ENCODE measurements around the gene SMYD4.

SMYD4 gene

DNA sequence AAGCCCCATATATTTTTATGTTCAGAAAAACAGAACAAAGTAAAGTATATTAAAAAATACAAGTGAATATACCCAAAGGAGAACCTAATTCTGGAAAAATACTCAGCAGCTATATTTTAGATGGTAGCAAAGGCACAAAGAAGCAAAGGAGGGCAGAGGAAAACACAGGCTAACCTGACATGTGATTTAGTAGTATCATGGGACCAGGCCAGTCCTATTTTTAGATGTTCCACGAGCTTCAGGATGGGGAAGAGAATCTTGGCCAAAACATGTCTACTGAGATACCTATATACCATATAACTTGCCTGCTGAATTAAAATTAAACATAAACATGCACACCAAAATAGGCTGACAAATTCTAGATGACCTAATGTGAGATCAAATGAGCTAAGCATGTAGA, 32.9 kb downstream of the SMYD4 start:
- TF ChIP-seq, protein P1, sequence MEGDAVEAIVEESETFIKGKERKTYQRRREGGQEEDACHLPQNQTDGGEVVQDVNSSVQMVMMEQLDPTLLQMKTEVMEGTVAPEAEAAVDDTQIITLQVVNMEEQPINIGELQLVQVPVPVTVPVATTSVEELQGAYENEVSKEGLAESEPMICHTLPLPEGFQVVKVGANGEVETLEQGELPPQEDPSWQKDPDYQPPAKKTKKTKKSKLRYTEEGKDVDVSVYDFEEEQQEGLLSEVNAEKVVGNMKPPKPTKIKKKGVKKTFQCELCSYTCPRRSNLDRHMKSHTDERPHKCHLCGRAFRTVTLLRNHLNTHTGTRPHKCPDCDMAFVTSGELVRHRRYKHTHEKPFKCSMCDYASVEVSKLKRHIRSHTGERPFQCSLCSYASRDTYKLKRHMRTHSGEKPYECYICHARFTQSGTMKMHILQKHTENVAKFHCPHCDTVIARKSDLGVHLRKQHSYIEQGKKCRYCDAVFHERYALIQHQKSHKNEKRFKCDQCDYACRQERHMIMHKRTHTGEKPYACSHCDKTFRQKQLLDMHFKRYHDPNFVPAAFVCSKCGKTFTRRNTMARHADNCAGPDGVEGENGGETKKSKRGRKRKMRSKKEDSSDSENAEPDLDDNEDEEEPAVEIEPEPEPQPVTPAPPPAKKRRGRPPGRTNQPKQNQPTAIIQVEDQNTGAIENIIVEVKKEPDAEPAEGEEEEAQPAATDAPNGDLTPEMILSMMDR (IDR thresholded peaks at IDR 0.05; ENCODE audit: low read length, missing control alignments), result no peak
- no peak overlapping the region for H3K4me3 ChIP-seq (replicated peaks; ENCODE audit: low read depth, low read length)
- DNase-seq (ENCODE audit: low read depth), result peak; percentile 34

DNA sequence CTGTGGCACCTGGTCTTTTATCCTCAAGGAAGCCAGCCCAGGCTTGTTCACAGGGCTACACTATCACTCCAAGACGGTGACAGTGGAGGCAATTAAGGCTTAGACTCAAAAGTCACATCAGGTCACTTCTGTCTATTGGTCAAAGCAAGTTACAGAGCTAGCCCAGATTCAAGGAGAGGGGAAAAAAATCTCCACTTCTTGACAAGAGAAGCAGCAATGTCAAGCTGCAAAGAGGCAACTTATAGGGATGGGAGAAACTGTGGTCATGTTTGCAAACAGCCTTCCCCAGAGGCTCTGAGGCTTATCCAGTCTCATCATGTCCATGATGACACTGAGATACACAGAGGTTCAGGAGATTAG, 36.3 kb downstream of the SMYD4 start:
- H3K4me3 ChIP-seq (replicated peaks; ENCODE audit: low read depth, low read length), result no peak overlapping the region
- no peak for DNase-seq (ENCODE audit: low read depth)
- TF ChIP-seq, protein P1 (IDR thresholded peaks at IDR 0.05; ENCODE audit: low read length, missing control alignments), result no peak

DNA sequence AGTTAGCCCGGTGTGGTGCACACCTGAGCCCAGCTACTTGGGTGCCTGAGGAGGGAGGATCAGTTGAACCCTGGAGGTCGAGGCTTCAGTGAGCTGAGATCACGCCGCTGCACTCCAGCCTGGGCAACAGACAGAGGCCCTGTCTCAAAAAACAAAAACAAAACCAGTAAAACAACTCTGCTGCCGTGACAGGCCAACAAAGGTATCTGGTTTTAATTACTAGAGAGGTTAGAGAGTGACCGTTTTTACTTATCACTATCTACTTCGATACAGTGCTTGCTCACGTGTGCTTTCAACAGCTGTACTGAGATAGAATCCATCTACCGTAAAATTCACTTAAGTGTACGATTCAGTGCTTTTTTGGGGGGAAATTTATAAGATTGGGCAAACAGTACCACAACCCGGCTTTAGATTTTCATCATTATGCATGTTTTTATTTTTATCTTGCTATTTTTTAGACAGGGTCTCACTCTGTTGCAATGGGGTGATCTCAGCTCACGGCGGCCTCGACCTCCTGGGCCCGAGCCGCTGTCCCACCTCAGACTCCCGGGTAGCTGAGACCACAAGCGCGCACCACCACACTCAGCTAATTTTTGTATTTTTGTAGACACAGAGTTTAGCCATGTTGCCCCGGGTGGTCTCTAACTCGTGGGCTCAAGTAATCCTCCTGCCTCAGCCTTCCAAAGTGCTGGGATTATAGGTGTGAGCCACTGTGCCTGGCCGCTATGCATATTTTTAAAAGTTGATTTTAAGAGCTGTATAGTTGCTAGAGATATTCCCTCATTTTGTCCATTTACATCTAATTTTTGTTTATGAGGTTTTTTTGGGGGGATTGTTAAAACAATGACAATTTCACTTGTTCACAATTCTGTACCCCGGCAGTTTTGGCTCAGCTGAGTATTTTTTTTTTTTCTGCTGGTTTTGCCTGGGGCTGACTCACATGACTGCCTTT, 36.9 kb downstream of the SMYD4 start:
- no peak for DNase-seq (ENCODE audit: low read depth)
- TF ChIP-seq, protein P1 (IDR thresholded peaks at IDR 0.05; ENCODE audit: low read length, missing control alignments), result no peak
- H3K4me3 ChIP-seq (replicated peaks; ENCODE audit: low read depth, low read length), result no peak overlapping the region

DNA sequence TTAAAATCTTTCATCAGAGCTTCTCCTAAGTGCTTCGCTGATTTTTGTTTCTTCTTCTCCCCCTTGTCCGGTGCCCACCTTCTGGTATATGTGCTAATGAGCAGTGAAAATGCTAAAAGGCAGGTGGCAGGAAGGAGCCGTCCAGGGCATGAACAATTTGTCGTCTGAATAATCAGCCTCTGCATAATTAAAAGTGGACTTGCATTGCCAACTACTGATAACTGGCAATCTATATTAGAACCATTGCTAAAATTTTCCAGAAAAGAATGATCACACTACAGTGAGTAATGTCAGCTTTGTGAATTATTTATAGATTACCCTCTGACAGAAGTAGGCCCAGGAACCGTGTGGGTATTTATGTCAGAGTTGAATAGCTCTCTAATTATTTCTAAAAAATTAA, 39.8 kb downstream of the SMYD4 start:
- H3K4me3 ChIP-seq (replicated peaks; ENCODE audit: low read depth, low read length), result no peak overlapping the region
- TF ChIP-seq, protein P1 (IDR thresholded peaks at IDR 0.05; ENCODE audit: low read length, missing control alignments), result no peak
- no peak for DNase-seq (ENCODE audit: low read depth)

DNA sequence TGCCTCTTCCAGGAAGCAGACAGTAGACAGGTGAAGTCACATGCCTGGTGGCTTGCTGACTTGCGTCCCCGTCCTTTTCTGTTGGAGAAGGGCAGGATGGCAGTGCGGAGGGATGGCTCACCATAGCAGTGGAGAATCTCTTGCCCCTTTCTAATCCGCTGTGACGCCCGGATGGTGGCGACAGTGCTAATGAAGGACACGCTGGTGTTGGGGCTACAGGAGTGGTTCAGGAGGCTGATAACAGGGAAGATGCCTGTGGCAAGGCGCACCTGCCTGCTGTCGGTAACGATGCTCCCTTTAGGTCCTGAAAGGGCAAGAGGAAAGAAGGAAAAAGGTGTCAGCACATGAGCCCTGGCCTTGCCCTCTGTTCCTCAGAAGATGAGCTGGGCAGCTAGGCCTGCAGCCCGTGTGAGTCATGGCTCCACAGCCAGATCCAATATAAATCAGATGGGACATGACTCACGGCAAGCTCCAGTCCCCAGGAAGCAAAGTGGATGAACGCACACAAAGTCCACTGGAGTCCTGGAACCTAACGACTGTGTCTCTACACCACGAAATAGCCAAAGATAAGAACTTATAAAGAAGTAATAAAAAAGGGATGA, 42.3 kb downstream of the SMYD4 start:
- peak; percentile 90 for DNase-seq (ENCODE audit: low read depth)
- H3K4me3 ChIP-seq (replicated peaks; ENCODE audit: low read depth, low read length), result no peak overlapping the region
- TF ChIP-seq, protein P1 (IDR thresholded peaks at IDR 0.05; ENCODE audit: low read length, missing control alignments), result no peak

DNA sequence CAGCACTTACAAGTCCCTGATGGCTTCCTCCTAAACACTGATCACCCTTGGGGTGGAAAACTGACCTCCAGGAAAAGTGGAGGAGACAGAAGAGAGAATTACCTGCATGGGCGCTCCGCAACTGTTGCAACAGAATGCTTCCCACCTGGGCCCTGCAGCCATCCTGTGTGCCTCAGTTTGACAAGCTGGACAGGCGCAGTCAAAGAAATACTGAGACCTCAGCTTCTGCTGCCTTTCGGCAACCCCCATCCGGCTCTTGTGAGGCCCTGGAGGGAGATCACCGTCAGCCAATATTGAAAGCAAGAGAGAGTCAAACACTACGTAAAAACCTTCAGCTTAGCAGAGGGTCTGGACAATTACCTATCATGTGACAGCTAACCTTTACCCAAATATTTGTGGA, 43.0 kb downstream of the SMYD4 start:
- no peak overlapping the region for H3K4me3 ChIP-seq (replicated peaks; ENCODE audit: low read depth, low read length)
- DNase-seq (ENCODE audit: low read depth), result no peak
- TF ChIP-seq, protein P1 (IDR thresholded peaks at IDR 0.05; ENCODE audit: low read length, missing control alignments), result no peak

All from fibroblast of pulmonary artery (primary cell).